Measurements from ENCODE around the gene SAP30.

SAP30 gene

DNA sequence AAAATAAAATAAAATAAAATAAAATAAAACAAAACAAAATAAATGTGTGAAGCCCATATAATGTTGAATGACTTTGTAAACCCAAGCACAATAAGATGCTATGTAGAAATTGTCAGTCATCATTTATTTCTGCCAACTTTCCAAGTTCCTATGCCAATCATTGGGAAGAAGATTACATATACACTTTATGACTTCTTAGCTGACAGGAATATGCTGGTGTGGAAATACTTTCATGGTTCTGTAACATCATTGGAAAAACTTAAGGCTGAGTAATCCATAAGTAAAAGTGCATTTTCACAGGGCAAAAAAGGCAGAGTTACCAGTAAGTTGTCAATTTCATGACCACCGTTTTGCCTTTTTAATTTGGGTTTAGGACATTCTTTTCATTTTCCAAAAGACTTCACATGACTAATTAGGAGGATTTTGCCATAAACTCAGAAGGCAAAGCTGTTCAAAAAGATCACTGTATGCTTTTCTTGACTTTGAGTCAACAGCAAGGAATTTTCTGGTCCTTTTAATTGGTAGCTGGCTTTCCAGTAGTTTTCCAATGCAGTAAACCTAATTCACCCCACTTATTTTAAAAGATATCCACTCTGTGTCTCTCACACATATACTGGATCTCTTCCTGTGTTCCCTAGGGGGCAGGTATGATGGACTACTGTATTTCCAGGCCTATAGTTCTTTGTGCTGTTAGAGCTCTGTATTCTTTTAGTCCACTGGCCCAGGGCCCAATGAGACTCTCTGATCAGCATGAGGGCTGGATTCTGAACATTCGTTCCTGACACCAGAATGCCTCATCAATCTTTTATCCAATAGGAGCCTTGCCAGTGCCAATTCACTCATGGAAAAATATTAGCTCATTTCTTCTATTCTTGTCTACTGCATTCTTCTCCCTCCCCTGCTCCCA, 54.4 kb downstream of the SAP30 start:
- no peak overlapping the region for H3K4me3 ChIP-seq (ENCODE audit: low read length)
- H3K36me3 ChIP-seq (ENCODE audit: control insufficient read depth, insufficient read depth, low read length): no peaks in the 10 kb centered on the region
- H3K4me1 ChIP-seq (ENCODE audit: control insufficient read depth, insufficient read depth, low read length): no peaks in the 10 kb centered on the region
- no peaks in the 10 kb centered on the region for H3K9me3 ChIP-seq (ENCODE audit: control insufficient read depth, low read length)
- H3K27me3 ChIP-seq (ENCODE audit: control insufficient read depth, insufficient read depth, low read length): no peaks in the 10 kb centered on the region
- H3K9ac ChIP-seq (ENCODE audit: low read length): no peak overlapping the region

DNA sequence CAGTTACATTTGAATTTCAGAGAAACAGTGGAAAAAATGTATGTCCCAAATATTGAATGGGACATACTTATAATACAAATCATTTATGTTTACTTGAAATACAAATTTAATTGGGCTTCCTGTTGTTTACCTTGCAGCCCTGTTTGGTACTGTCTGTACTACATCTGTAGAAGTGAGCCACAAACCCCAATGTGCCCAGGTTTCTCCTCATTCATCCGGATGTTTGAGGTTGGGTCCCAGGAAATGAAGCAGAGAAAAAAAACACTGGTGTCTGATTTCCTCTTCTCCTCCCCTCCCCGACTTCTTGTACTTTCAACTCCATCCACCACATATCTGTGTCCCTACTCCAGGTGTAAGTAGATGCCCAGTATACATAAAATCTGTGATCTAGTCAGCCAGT, 55.3 kb downstream of the SAP30 start:
- Histone ChIP-seq H3K36me3 (ENCODE audit: control insufficient read depth, insufficient read depth, low read length) (no peaks in the 10 kb centered on the region), H3K27me3 (ENCODE audit: control insufficient read depth, insufficient read depth, low read length) (no peaks in the 10 kb centered on the region), H3K4me1 (ENCODE audit: control insufficient read depth, insufficient read depth, low read length) (no peaks in the 10 kb centered on the region), H3K9ac (ENCODE audit: low read length) (no peak overlapping the region), H3K9me3 (ENCODE audit: control insufficient read depth, low read length) (no peaks in the 10 kb centered on the region), H3K4me3 (ENCODE audit: low read length) (no peak overlapping the region)

Data from mucosa of stomach (tissue), 1 donor.